ENCODE measurements around the gene BACH2.

DNA sequence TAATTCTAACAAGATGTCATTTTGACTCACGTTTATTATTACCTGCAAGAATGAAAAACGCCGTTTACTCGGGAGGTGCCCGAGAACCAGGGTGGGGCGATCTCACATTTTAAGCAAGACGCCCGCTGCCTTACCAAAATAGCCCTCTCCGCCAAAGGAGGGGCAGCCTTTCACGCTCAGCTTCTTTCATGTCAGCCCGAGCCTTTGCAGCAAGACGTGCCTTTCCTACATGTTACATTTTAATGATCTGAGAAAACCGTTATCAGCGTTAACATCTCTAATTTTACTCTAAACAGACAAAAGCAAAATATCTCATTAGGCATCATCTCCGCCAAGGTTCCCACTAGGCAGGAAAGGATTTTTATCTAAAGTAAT, 2.0 kb downstream of the BACH2 start:
- TF ChIP-seq POLR2A (IDR thresholded peaks at IDR 0.05; ENCODE audit: low read depth, low read length): no peak
- no peak for TF ChIP-seq TAF1 (IDR thresholded peaks at IDR 0.05; ENCODE audit: borderline replicate concordance, low read depth, low read length)
- TF ChIP-seq POLR2AphosphoS5 (IDR thresholded peaks at IDR 0.05; ENCODE audit: low read depth, low read length): no peak

All from GM12892 (cell line).